Measurements from ENCODE around the gene POLR3GL.

POLR3GL gene

GRCh38 chr1:145994391-145995120 lies 30.1 kb downstream of the POLR3GL start:
- ATAC-seq (replicated peaks): no peak
- H3K27ac Mint-ChIP-seq: peak overlapping the region; percentile 93 to 99
- DNase-seq: no peak

GRCh38 chr1:145995148-145995881 lies 30.8 kb downstream of the POLR3GL start:
- ATAC-seq (replicated peaks) (no peak), DNase-seq (no peak)
- Mint-ChIP-seq H3K9me3 (no peaks in the 10 kb centered on the region), H3K27ac (peak overlapping the region; percentile 93 to 99), H3K36me3 (ENCODE audit: insufficient read depth) (peaks cover 59% of the 10 kb centered on the region), H3K4me1 (ENCODE audit: low read depth in 2 of 2) (peaks cover 63 to 72% of the 10 kb centered on the region in 2 donors), H3K4me3 (peak overlapping the region; percentile 93 to 99), H3K27me3 (no peaks in the 10 kb centered on the region)

More at GRCh38 chr1:145994391-145995120, 30.1 kb downstream of the POLR3GL start:
- H3K4me1 Mint-ChIP-seq (ENCODE audit: low read depth in 2 of 2): peaks cover 59 to 69% of the 10 kb centered on the region in 2 donors
- peaks cover 59% of the 10 kb centered on the region for H3K36me3 Mint-ChIP-seq (ENCODE audit: insufficient read depth)
- no peaks in the 10 kb centered on the region for H3K9me3 Mint-ChIP-seq
- peak overlapping the region; percentile 93 to 99 for H3K4me3 Mint-ChIP-seq
- no peaks in the 10 kb centered on the region for H3K27me3 Mint-ChIP-seq

GRCh38 chr1:145995964-145996432 lies 31.5 kb downstream of the POLR3GL start:
- Mint-ChIP-seq H3K4me3 (peak overlapping the region; percentile 93 to 99), H3K27ac (peak overlapping the region; percentile 93 to 99), H3K4me1 (ENCODE audit: low read depth in 2 of 2) (peaks cover 61 to 72% of the 10 kb centered on the region in 2 donors), H3K27me3 (no peaks in the 10 kb centered on the region), H3K9me3 (no peaks in the 10 kb centered on the region), H3K36me3 (ENCODE audit: insufficient read depth) (peaks cover 61% of the 10 kb centered on the region)
- DNase-seq (no peak), ATAC-seq (replicated peaks) (no peak)

GRCh38 chr1:145996433-145997015 lies 32.0 kb downstream of the POLR3GL start, which contains the start of gene TXNIP:
Gene TXNIP, minus strand, starts transcription at chr1:145996579. Its CDS starts 313 bp downstream, at chr1:145996266.
- H3K9me3 Mint-ChIP-seq: no peaks in the 10 kb centered on the region
- H3K36me3 Mint-ChIP-seq (ENCODE audit: insufficient read depth): peaks cover 62% of the 10 kb centered on the region
- peak within 1 kb of the TSS; percentile 93 to 99 for H3K27ac Mint-ChIP-seq
- H3K27me3 Mint-ChIP-seq: no peaks in the 10 kb centered on the region
- ATAC-seq (replicated peaks) (peak; percentile 89), DNase-seq (peak; percentile 75 to 76 (median 76))
- peak within 1 kb of the TSS; percentile 93 to 99 for H3K4me3 Mint-ChIP-seq
- H3K4me1 Mint-ChIP-seq (ENCODE audit: low read depth in 2 of 2): peaks cover 60 to 70% of the 10 kb centered on the region in 2 donors

- no peaks in the 10 kb centered on the region for H3K9me3 Mint-ChIP-seq
- peaks cover 55% of the 10 kb centered on the region for H3K36me3 Mint-ChIP-seq (ENCODE audit: insufficient read depth)
- H3K27ac Mint-ChIP-seq: peak overlapping the region; percentile 93 to 99
- peak in 2 of 3 experiments; percentile 26 to 38 for DNase-seq
- peak; percentile 44 for ATAC-seq (replicated peaks)
- peaks cover 59 to 69% of the 10 kb centered on the region in 2 donors for H3K4me1 Mint-ChIP-seq (ENCODE audit: low read depth in 2 of 2)
- no peaks in the 10 kb centered on the region for H3K27me3 Mint-ChIP-seq
- peak overlapping the region; percentile 93 to 99 for H3K4me3 Mint-ChIP-seq
Measured at GRCh38 chr1:145997016-145997717, 32.7 kb downstream of the POLR3GL start.

- Mint-ChIP-seq H3K27ac (peak overlapping the region; percentile 93 to 99), H3K9me3 (no peaks in the 10 kb centered on the region), H3K4me3 (peak overlapping the region; percentile 93 to 99), H3K36me3 (ENCODE audit: insufficient read depth) (peaks cover 50% of the 10 kb centered on the region), H3K4me1 (ENCODE audit: low read depth in 2 of 2) (peaks cover 56 to 64% of the 10 kb centered on the region in 2 donors), H3K27me3 (no peaks in the 10 kb centered on the region)
- ATAC-seq (replicated peaks): no peak
- no peak for DNase-seq
Measured at GRCh38 chr1:145997718-145998023, 33.2 kb downstream of the POLR3GL start.

GRCh38 chr1:145999321-146000024 lies 35.0 kb downstream of the POLR3GL start:
- no peaks in the 10 kb centered on the region for H3K27me3 Mint-ChIP-seq
- H3K27ac Mint-ChIP-seq: peak overlapping the region; percentile 89 to 91
- peaks cover 35% of the 10 kb centered on the region for H3K36me3 Mint-ChIP-seq (ENCODE audit: insufficient read depth)
- peaks cover 45 to 55% of the 10 kb centered on the region in 2 donors for H3K4me1 Mint-ChIP-seq (ENCODE audit: low read depth in 2 of 2)
- ATAC-seq (replicated peaks) (peak; percentile 52), DNase-seq (peak in 2 of 3 experiments; percentile 24)
- H3K4me3 Mint-ChIP-seq: peak overlapping the region; percentile 93 to 99
- H3K9me3 Mint-ChIP-seq: no peaks in the 10 kb centered on the region

- DNase-seq: no peak
- Mint-ChIP-seq H3K4me3 (peak overlapping the region; percentile 54 to 99), H3K4me1 (ENCODE audit: low read depth in 2 of 2) (peaks cover 58 to 67% of the 10 kb centered on the region in 2 donors), H3K27me3 (no peaks in the 10 kb centered on the region), H3K27ac (peak overlapping the region; percentile 86 to 91), H3K36me3 (ENCODE audit: insufficient read depth) (peaks cover 13% of the 10 kb centered on the region), H3K9me3 (no peaks in the 10 kb centered on the region)
- ATAC-seq (replicated peaks): no peak
Measured at GRCh38 chr1:146001709-146002108, 37.2 kb downstream of the POLR3GL start.

GRCh38 chr1:146007489-146008133 lies 43.1 kb downstream of the POLR3GL start:
- no peaks in the 10 kb centered on the region for H3K27me3 Mint-ChIP-seq
- DNase-seq: no peak

GRCh38 chr1:146010126-146010738 lies 45.7 kb downstream of the POLR3GL start:
- DNase-seq: no peak
- no peak for ATAC-seq (replicated peaks)
- no peak overlapping the region for H3K27ac Mint-ChIP-seq

More at GRCh38 chr1:146007489-146008133, 43.1 kb downstream of the POLR3GL start:
- peaks cover 2% of the 10 kb centered on the region for H3K36me3 Mint-ChIP-seq (ENCODE audit: insufficient read depth)
- H3K4me1 Mint-ChIP-seq (ENCODE audit: low read depth in 2 of 2): peaks cover 26 to 34% of the 10 kb centered on the region in 2 donors
- H3K27ac Mint-ChIP-seq: peak overlapping the region; percentile 65 to 81
- no peaks in the 10 kb centered on the region for H3K9me3 Mint-ChIP-seq
- no peak for ATAC-seq (replicated peaks)
- H3K4me3 Mint-ChIP-seq: peak overlapping the region in 1 of 2 donors; percentile 76

GRCh38 chr1:146012703-146013558 lies 48.4 kb downstream of the POLR3GL start:
- no peak overlapping the region for H3K4me3 Mint-ChIP-seq
- no peak overlapping the region for H3K27ac Mint-ChIP-seq
- ATAC-seq (replicated peaks) (peak; percentile 74), DNase-seq (peak; percentile 59 to 68 (median 66))
- no peaks in the 10 kb centered on the region for H3K36me3 Mint-ChIP-seq (ENCODE audit: insufficient read depth)
- H3K27me3 Mint-ChIP-seq: peaks cover 2 to 12% of the 10 kb centered on the region in 2 donors
- H3K4me1 Mint-ChIP-seq (ENCODE audit: low read depth in 2 of 2): peaks cover 4 to 5% of the 10 kb centered on the region in 2 donors
- no peaks in the 10 kb centered on the region for H3K9me3 Mint-ChIP-seq

More at GRCh38 chr1:146010126-146010738, 45.7 kb downstream of the POLR3GL start:
- Mint-ChIP-seq H3K9me3 (no peaks in the 10 kb centered on the region), H3K36me3 (ENCODE audit: insufficient read depth) (no peaks in the 10 kb centered on the region), H3K27me3 (no peaks in the 10 kb centered on the region), H3K4me3 (no peak overlapping the region), H3K4me1 (ENCODE audit: low read depth in 2 of 2) (peaks cover 20 to 28% of the 10 kb centered on the region in 2 donors)

All from effector memory CD8-positive, alpha-beta T cell (primary cell).